Activated naive CD4-positive, alpha-beta T cell treated with Interleukin-2 at 50 U/mL for 16 hours (primary cell): ENCODE measurements around the gene LZIC.

Experiments
- DNase-seq: peaks from one replicate; pipeline ENCODE4 v3.0.0-alpha.2; 2020

LZIC gene

DNA sequence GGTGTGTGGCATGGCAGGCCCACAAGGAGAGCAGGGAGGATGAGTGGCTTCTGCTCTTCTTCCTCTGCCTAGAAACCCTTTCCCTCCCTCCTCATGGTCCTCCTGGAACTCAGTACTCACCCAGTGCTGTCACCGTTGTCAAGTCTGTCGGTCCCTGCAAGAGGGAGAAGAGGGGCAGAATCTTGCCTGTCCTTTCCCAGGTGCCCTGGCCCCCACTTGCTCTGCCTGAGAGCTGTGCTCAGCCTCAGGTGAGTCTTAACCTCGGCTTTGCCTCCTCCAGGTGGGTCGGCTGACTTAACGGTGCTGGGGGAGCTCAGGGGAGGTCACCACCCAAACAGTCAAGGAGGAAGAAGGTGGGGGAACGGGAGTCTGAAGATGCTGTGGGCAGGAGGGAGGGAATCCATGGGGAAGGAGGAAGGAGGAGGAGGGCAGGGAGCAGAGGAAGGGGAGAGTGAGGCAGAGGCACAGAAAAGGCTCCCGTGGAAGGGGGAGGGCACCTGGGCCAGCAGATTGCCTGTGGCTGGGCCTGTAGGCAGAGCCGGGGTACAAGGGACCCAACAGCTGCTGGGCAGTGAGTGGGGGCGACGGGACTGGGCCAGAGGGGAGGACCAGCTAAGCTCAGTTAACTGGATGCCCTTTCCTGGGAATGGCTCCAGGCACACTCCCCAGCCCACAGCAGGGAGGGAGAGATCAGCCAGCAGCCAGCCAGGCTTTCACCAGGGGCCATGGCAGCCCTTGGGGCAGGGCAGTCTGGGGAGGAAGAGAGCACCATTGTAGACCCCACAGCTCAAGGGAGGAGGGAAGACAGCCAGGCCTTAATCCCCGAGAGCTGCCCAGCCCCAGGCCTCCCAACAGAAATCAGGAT, 59.4 kb downstream of the LZIC start:
- no peak for DNase-seq

DNA sequence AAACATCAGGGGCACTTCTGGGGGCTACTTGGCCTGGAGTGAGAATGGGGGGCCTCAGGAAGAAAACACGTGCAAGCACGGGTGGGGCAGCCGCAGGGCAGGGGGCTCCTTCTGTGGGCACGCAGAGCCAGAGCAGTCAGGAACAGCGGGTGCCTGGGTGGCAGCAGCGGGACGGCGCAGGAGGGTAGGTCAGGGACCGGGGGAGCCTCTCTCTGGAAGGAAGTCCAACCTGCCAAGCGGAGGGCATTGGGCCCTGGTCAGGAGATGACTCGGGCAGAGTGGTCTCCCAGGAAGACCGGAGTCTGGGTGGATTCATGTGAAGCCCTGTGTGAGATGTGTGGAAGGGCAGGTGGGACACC, 60.3 kb downstream of the LZIC start:
- no peak for DNase-seq

DNA sequence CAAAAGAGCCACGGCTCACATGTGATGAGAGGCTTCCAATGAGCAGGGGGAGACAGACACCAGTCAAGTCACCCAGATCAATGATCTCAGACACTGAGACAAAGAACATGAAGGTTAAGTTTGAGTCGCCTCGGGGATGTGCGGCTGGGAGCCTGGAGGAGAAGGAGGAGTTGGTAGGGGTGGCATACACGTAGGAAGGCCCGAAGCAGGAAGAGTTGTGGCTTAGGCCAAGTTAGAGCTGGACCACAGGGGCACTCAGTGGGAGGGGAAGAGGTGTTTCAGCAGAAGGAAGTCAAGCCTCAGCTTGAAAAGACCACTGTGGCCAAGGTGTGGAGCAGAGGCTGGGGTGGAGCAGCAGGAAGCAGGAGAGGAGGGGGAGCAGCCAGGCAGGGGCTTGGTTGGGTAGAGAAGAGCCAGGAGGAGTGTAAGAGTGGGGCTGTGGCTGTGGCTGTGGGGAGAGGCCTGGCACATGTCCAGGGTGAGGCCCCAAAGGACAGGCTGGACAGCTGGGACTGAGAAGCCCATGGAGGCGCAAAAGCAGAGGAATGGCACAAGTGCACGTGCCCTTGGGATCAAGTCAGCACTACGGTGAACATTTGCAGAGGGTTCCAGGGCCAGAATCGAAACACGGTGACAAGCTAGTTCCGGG, 60.8 kb downstream of the LZIC start:
- DNase-seq: no peak

DNA sequence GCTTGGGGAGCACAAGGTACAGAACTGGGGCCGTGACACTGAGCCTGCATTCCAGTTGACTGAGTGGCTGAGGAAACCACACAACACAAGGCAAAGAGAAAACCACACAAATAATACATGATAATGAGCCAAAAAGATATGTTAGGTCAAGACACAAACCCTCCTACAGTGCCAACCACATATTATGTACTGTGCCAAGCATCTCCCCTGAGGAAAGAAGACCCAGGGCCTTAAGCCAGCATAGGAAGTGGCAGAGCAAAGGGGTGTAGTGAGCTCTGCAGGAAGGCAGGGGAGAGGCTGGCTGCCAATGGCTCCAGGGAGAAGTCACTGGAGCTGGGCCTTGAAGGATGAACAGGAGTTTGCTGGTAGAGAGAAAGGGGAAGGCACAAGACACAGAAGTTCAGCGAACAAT, 61.3 kb downstream of the LZIC start:
- no peak for DNase-seq
